Activated T-helper 9 cell treated with anti-CD3 and anti-CD28 coated beads, Interleukin-2, amount 50 U/mL, for 16 hours (primary cell): Measurements from ENCODE around the gene LIMS1.
"Not testable (repeated sequence)": the region's sequence is repeated elsewhere in the genome, so short reads cannot be mapped to it uniquely, and the experiment has no call there.

ENCODE experiments used
- DNase-seq: peaks from one replicate; pipeline ENCODE4 v3.0.0-alpha.2; 2020; ENCODE audit warnings: low read depth

The LIMS1 gene

GRCh38 chr2:108587621-108588020, 53.4 kb downstream of the LIMS1 start:
- DNase-seq, result no peak

- no peak for DNase-seq
Measured at GRCh38 chr2:108588070-108588668, 53.9 kb downstream of the LIMS1 start.

DNA sequence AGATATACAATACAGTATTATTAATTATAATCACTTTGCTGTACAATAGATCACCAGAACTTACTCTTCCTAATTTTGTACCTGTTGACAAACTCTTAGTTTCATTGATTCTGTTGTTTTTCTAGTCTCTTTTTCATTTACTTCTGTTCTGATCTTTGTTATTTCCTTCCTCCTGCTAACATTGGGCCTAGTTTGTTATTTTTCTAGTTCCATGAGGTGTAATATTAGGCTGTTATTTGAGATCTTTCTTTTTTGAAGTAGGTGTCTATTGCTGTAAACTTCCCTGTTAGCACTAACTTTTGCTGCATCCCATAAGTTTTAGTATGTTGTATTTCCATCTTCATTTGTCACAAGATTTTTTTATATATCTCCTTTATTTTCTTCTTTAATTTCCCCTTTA, 55.1 kb downstream of the LIMS1 start:
- no peak for DNase-seq

GRCh38 chr2:108589781-108590180, 55.5 kb downstream of the LIMS1 start:
- no peak for DNase-seq

DNA sequence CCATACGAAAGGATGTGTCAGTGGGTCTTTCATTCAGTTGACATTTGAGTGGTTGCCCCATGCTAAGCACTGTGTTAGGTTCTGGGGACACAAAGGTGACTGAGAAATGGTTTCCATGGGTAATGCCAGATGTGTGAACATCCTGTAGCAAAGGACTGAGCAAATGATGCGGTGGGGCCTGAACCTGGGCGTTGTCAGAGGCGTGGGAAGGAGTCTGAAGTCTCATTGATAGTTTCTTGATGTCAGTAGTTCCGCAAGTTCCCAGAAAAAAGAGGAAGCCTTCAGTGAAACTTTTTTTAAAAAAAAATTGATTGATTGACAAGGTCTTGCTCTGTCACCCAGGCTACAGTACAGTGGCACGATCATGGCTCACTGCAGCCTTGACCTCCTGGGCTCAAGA, 56.9 kb downstream of the LIMS1 start:
- DNase-seq, result no peak

DNA sequence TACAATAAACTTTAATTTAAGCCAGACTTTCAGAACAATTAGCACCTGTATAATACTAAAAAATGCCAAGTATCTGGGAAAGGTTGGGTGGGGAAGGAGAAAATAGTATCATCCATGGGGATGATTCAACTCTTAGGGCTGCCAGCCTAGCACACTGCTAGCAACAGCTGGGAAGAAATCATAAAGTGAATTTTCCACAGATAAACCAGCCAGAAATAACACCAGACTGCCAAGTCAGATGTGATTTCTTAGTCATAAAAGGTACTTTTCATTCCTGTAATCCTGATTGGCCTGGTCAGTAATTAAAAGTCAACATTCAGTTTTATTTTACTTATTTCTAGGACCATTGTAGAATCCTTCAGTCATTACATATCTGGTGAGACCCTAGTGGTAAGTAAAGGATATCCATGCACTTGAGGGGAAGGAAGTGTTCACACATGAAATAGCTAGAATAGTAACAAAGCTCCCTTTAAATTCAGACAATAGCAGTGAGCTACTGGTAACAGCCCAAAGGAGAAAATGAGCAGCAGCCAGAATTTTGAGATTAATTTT, 59.4 kb downstream of the LIMS1 start:
- no peak for DNase-seq

GRCh38 chr2:108594132-108594981, 60.1 kb downstream of the LIMS1 start:
- DNase-seq, result no peak

- DNase-seq, result no peak
Measured at GRCh38 chr2:108594982-108595464, 60.8 kb downstream of the LIMS1 start.

DNA sequence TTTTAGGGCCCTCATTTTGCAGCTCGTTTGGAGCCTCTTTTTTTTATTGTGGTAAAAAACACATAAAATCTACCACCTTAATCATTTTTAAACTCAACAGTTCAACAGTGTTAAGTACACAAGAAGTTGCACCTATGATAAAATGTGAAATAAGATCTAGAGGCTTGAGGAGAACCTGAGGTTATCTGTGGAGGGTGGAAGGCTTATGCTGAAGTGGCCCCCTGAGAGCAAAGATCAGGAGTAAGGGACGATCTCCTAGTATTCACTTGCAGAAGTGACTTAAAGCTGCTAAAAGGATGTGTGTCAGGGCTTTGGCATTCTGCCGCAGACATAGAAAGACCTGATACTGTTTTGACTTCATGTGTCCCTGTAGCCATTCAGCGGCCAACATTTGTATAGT, 61.5 kb downstream of the LIMS1 start:
- not testable (repeated sequence) for DNase-seq

DNA sequence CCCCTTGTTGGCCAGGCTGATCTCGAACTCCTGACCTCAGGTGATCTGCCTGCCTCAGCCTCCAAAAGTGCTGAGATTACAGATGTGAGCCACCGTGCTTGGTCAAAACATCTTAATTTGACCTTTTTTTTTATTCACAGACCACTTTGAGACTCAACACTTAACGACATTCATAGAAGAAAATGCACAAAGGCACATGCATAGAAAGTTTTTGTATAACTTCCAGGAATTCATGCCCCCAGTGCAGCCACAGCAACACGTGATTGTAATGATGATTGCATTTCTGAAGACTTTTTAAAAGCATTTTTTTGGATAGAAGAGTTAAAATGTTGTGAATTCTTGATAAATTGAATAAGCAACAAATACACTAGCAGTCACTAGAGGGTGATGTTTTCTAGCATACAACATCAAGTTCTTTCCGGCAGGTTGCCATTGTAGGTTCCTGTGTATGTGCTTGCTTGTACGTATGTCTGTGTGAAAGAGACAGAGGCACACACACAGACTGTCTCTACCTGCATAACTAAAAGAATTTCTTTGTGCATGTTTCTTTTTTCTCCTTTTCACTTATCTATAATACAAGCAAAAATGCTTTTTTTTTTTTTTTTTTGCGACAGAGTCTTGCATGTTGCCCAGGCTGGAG, 63.0 kb downstream of the LIMS1 start:
- not testable (repeated sequence) for DNase-seq

GRCh38 chr2:108601199-108601598, 66.9 kb downstream of the LIMS1 start:
- DNase-seq, result not testable (repeated sequence)

- no peak for DNase-seq
Measured at GRCh38 chr2:108602422-108602821, 68.2 kb downstream of the LIMS1 start.

GRCh38 chr2:108604196-108604595, 69.9 kb downstream of the LIMS1 start:
- DNase-seq, result no peak

GRCh38 chr2:108605947-108606346, 71.7 kb downstream of the LIMS1 start:
- DNase-seq, result no peak

- DNase-seq, result peak; percentile 40
Measured at GRCh38 chr2:108607706-108608301, 73.5 kb downstream of the LIMS1 start.

- DNase-seq, result no peak
Measured at GRCh38 chr2:108611021-108611420, 76.8 kb downstream of the LIMS1 start.

- DNase-seq, result peak; percentile 29
Measured at GRCh38 chr2:108612153-108612513, 77.9 kb downstream of the LIMS1 start.

- peak; percentile 66 for DNase-seq
Measured at GRCh38 chr2:108612514-108613183, 78.4 kb downstream of the LIMS1 start.

DNA sequence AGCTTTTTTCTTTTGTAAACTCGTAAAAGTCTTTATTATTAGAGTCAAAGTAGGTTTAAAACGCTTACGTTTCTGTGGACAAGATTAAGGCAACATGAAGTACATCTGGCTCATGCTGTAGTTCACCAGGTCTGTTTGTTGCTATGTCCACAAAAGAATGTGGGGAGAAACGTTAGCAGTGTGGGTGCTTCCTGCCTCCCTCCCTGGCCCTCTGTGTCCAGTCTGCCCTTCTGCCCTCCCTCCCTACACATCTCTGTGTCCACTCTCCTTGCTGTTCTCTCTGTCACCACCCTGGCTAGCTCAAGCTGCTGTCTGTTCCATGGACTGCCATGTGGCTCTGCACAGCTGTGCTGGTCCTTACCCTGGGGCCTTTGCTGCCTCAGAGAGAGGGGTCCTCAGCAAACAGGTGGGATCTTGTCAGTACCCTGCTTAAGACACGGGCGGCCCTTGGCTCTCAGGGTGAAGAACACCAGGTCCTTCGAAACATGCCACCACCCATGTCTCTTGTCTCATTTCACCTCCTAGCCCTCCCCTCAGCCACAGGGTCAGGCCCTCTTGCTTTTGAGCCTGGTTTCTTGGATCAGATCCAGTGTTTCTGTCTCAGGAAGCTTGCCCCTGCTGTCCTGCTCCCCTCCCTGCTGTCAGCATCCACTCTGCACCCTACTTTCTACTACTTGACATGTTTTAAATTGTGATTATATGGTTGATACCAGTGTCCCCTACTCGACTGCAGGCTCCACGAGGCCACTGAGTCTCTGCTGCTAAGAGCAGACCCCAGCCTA, 79.2 kb downstream of the LIMS1 start:
- DNase-seq, result no peak

DNA sequence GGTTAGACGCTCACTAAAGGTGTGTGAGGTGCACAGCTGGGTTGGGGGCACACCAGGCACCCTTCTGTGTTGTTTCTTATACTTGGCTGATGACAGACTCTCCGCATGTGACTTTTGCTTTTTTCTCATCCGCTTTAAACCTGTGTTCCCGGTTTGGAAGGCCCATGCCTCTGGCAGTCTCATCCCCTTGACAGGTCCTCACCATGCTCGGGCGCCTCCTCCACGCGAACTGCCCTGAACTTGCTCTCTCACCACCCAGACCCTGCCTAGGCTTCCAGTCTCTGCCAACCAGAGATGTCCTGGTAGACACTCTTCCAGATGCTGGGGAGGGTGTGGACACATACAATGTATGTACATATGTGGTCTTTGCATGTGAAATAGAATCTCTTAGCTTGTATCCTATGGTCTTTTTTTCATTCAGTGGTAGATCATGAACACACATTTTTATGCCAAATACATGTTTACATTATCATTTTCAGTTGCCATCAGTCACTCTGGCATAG, 79.8 kb downstream of the LIMS1 start:
- DNase-seq, result no peak

DNA sequence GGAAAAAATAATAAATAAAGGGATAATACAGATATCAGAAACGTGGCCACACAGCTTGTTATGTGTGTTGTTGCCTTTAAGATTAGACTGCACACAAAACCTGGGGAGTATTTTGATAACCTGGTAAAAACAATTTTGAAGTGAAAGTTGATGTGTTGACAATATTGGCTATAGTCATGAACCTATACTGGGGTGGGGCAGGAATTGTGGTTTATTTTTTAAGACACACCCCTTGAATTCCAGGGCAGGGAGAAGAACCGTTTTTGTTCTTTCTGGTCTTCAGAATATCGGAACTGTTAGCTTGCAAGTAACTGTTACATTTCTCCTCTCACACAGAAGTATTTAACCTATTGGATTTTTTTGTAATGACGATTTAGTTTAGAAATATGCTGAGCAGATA, 80.4 kb downstream of the LIMS1 start:
- no peak for DNase-seq
